H9 (cell line): Measurements from ENCODE around the gene CELF5. TPM values are rescaled to one million over a fixed set of nuclear protein-coding genes. Genes with fewer than 3 reads are reported as not detected.

ENCODE experiments used
- DNase-seq: peaks from one replicate; pipeline ENCODE4 v3.0.0-alpha.2; 2017
- H2AFZ ChIP-seq: one replicate; pipeline ENCODE4 v1.6.1; 2013; ENCODE audit warnings: mild to moderate bottlenecking, low read length, control low read depth, moderate library complexity
- H2AK5ac ChIP-seq: 2 replicates; pipeline ENCODE4 v1.6.1; 2013; ENCODE audit warnings: low read length, control low read depth, mixed read lengths; ENCODE audit not compliant: insufficient read length
- H2BK120ac ChIP-seq: one replicate; pipeline ENCODE4 v1.6.1; 2013; ENCODE audit warnings: low read depth, mild to moderate bottlenecking, low read length, control low read depth, inconsistent platforms; ENCODE audit not compliant: poor library complexity, severe bottlenecking
- H2BK12ac ChIP-seq: 2 replicates; pipeline ENCODE4 v1.6.1; 2013; ENCODE audit warnings: low read length, control low read depth, mixed read lengths, low read depth; ENCODE audit not compliant: insufficient read length
- H2BK15ac ChIP-seq: 2 replicates; pipeline ENCODE4 v1.6.1; 2013; ENCODE audit warnings: low read depth, low read length, control low read depth
- H2BK20ac ChIP-seq: one replicate; pipeline ENCODE4 v1.6.1; 2013; ENCODE audit warnings: low read depth, mild to moderate bottlenecking, low read length, control low read depth, inconsistent platforms; ENCODE audit not compliant: poor library complexity, severe bottlenecking
- H2BK5ac ChIP-seq: 2 replicates; pipeline ENCODE4 v1.6.1; 2013; ENCODE audit warnings: low read length, control low read depth, mixed read lengths; ENCODE audit not compliant: insufficient read length
- H3K14ac ChIP-seq: 2 replicates; pipeline ENCODE4 v1.6.1; 2013; ENCODE audit warnings: low read length, control low read depth; ENCODE audit not compliant: insufficient read depth
- H3K18ac ChIP-seq: 2 replicates; pipeline ENCODE4 v1.6.1; 2013; ENCODE audit warnings: low read depth, mild to moderate bottlenecking, mixed read lengths, low read length, control low read depth; ENCODE audit not compliant: insufficient read length
- H3K23ac ChIP-seq: 2 replicates; pipeline ENCODE4 v1.6.1; 2013; ENCODE audit warnings: low read length, control low read depth, mixed read lengths, low read depth; ENCODE audit not compliant: insufficient read length
- H3K23me2 ChIP-seq: 2 replicates; pipeline ENCODE4 v1.6.1; 2013; ENCODE audit warnings: low read depth, mild to moderate bottlenecking, mixed read lengths, low read length, control low read depth; ENCODE audit not compliant: insufficient read length, poor library complexity, severe bottlenecking
- H3K27ac ChIP-seq: 2 replicates; pipeline ENCODE4 v1.5.1; 2013; ENCODE audit warnings: low read length, control low read depth, mixed read lengths, low read depth; ENCODE audit not compliant: insufficient read length
- H3K27me3 ChIP-seq: 2 replicates; pipeline ENCODE4 v1.6.1; 2013; ENCODE audit warnings: low read length, control low read depth, inconsistent platforms; ENCODE audit not compliant: insufficient read depth
- H3K4ac ChIP-seq: 2 replicates; pipeline ENCODE4 v1.6.1; 2013; ENCODE audit warnings: low read depth, mild to moderate bottlenecking, control low read depth, inconsistent platforms, low read length, moderate library complexity
- H3K4me1 ChIP-seq: 2 replicates; pipeline ENCODE4 v1.6.1; 2013; ENCODE audit warnings: low read length, control low read depth, inconsistent platforms; ENCODE audit not compliant: insufficient read depth
- H3K4me2 ChIP-seq: 2 replicates; pipeline ENCODE4 v1.6.1; 2013; ENCODE audit warnings: low read length, control low read depth, mixed read lengths; ENCODE audit not compliant: insufficient read length, insufficient read depth
- H3K56ac ChIP-seq: 2 replicates; pipeline ENCODE4 v1.6.1; 2013; ENCODE audit warnings: low read depth, mild to moderate bottlenecking, mixed read lengths, low read length, control low read depth; ENCODE audit not compliant: insufficient read length
- H3K79me1 ChIP-seq: 2 replicates; pipeline ENCODE4 v1.6.1; 2013; ENCODE audit warnings: low read depth, mild to moderate bottlenecking, moderate library complexity, low read length, control low read depth, inconsistent platforms; ENCODE audit not compliant: insufficient read depth, poor library complexity, severe bottlenecking
- H3K79me2 ChIP-seq: 2 replicates; pipeline ENCODE4 v1.6.1; 2013; ENCODE audit warnings: low read length, control low read depth, inconsistent platforms; ENCODE audit not compliant: insufficient read depth
- H3K9ac ChIP-seq: 2 replicates; pipeline ENCODE4 v1.6.1; 2013; ENCODE audit warnings: low read length, control low read depth, mixed read lengths; ENCODE audit not compliant: insufficient read length; ENCODE audit errors: extremely low read depth
- H3K9me3 ChIP-seq: one replicate; pipeline ENCODE4 v1.6.1; 2013; ENCODE audit warnings: low read depth, low read length, inconsistent platforms; ENCODE audit not compliant: control insufficient read depth
- H3T11ph ChIP-seq: one replicate; pipeline ENCODE4 v1.6.1; 2013; ENCODE audit warnings: mild to moderate bottlenecking, low read length, control low read depth, inconsistent platforms
- H4K20me1 ChIP-seq: one replicate; pipeline ENCODE4 v1.6.1; 2013; ENCODE audit not compliant: control insufficient read depth, insufficient read length, insufficient read depth
- H4K5ac ChIP-seq: 2 replicates; pipeline ENCODE4 v1.6.1; 2013; ENCODE audit warnings: low read depth, mild to moderate bottlenecking, mixed read lengths, low read length, control low read depth; ENCODE audit not compliant: insufficient read length
- H4K8ac ChIP-seq: replicated peaks from 2 replicates; pipeline ENCODE4 v1.6.1; 2013; ENCODE audit warnings: low read length, control low read depth, mixed read lengths, low read depth; ENCODE audit not compliant: insufficient read length
- H4K91ac ChIP-seq: 2 replicates; pipeline ENCODE4 v1.6.1; 2013; ENCODE audit warnings: low read depth, mild to moderate bottlenecking, moderate library complexity, mixed read lengths, low read length, control low read depth; ENCODE audit not compliant: insufficient read length
- H3K27ac Mint-ChIP-seq, 3 experiments: 2 replicates in 2 of 3; 3 replicates in 1 of 3; pipeline ENCODE4 v1.8.0; 2020 to 2021; ENCODE audit warnings: mixed read lengths in 3 of 3, mild to moderate bottlenecking in 1 of 3, moderate library complexity in 1 of 3
- H3K27me3 Mint-ChIP-seq: 2 replicates; pipeline ENCODE4 v1.8.0; 2021; ENCODE audit warnings: low read depth, mild to moderate bottlenecking, moderate library complexity, mixed read lengths
- H3K36me3 Mint-ChIP-seq, 3 experiments: 2 replicates in 2 of 3; 3 replicates in 1 of 3; pipeline ENCODE4 v1.8.0; 2020 to 2021; ENCODE audit warnings: low read depth in 3 of 3, mixed read lengths in 3 of 3; ENCODE audit not compliant: insufficient read depth in 1 of 3
- H3K4me1 Mint-ChIP-seq, 2 experiments: 2 replicates each; pipeline ENCODE4 v1.8.0; 2020; ENCODE audit warnings: mixed read lengths in 2 of 2
- H3K4me3 Mint-ChIP-seq, 2 experiments: 2 replicates in 1 of 2; 3 replicates in 1 of 2; pipeline ENCODE4 v1.8.0; 2020 to 2021; ENCODE audit warnings: mild to moderate bottlenecking in 2 of 2, mixed read lengths in 2 of 2, moderate library complexity in 1 of 2
- H3K9me3 Mint-ChIP-seq, 2 experiments: 2 replicates in 1 of 2; 3 replicates in 1 of 2; pipeline ENCODE4 v1.8.0; 2020; ENCODE audit warnings: mild to moderate bottlenecking in 2 of 2, mixed read lengths in 2 of 2, moderate library complexity in 1 of 2
- CTCF ChIP-seq: fragments of 200-600 bp; sonication (generic); conservative IDR thresholded peaks from 3 replicates; pipeline ENCODE4 v1.8.0; 2021; ENCODE audit warnings: antibody characterized with exemption, mild to moderate bottlenecking
- WGBS: extraction: QIAGEN DNeasy Blood & Tissue Kit; methylation state at CpG from one replicate; pipeline ENCODE4 v1.1.7; 2013; ENCODE audit warnings: missing lambda C conversion rate, low lambda C conversion rate, mixed read lengths; ENCODE audit not compliant: insufficient read length; ENCODE audit errors: extremely low coverage; 5-methylcytosine and 5-hydroxymethylcytosine counted together
- total RNA-seq: library from RNA; stranded (reverse); gene quantifications from 2 replicates; pipeline ENCODE4 v1.2.1, GENCODE V29; 2021

CELF5 gene
- total RNA-seq, 1 experiment from 2014 or later, result 4.8 TPM

- WGBS, result no CpG with 5 or more reads among the region's 30 CpGs
- H4K8ac ChIP-seq, result no peak overlapping the region
- no peak overlapping the region for H2AFZ ChIP-seq
These were observed 90.7 kb downstream of the CELF5 start for GRCh38 chr19:3314962-3315675.

More at GRCh38 chr19:3314962-3315675, 90.7 kb downstream of the CELF5 start:
- Histone ChIP-seq H3K79me1 (no peaks in the 10 kb centered on the region), H3T11ph (no peak overlapping the region), H3K4me2 (no peak overlapping the region), H4K91ac (no peak overlapping the region), H2BK5ac (no peak overlapping the region), H2BK15ac (no peak overlapping the region), H3K27ac (no peak overlapping the region), H4K20me1 (no peaks in the 10 kb centered on the region), H3K79me2 (no peaks in the 10 kb centered on the region), H3K14ac (no peak overlapping the region), H3K18ac (no peak overlapping the region), H3K9me3 (no peaks in the 10 kb centered on the region), H2BK20ac (no peak overlapping the region), H3K27me3 (no peaks in the 10 kb centered on the region; the same call in 1 of the 2 replicates), H3K23me2 (no peaks in the 10 kb centered on the region), H3K4ac (no peak overlapping the region), H2BK12ac (no peak overlapping the region), H3K4me1 (no peaks in the 10 kb centered on the region), H4K5ac (no peak overlapping the region), H2BK120ac (no peak overlapping the region), H2AK5ac (no peak overlapping the region), H3K23ac (no peak overlapping the region), H3K56ac (no peak overlapping the region), H3K9ac (no peak overlapping the region)
- no peak overlapping the region for H3K27ac Mint-ChIP-seq
- H3K4me3 Mint-ChIP-seq, result no peak overlapping the region
- DNase-seq, result no peak
- peaks cover 0 to 7% of the 10 kb centered on the region in 2 experiments; a peak in 2 of 4 replicates for H3K4me1 Mint-ChIP-seq
- TF ChIP-seq CTCF, result no peak
- no peaks in the 10 kb centered on the region for H3K36me3 Mint-ChIP-seq
- peaks cover 53% of the 10 kb centered on the region for H3K27me3 Mint-ChIP-seq
- H3K9me3 Mint-ChIP-seq, result no peaks in the 10 kb centered on the region
